Endometrial microvascular endothelial cells (primary cell): ENCODE results near the gene FZD4. TPM values are rescaled to one million over a fixed set of nuclear protein-coding genes. Genes with fewer than 3 reads are reported as not detected.

Source experiments
- total RNA-seq: library from RNA; depleted of rRNA; stranded (reverse); fragments of >200 nt; gene quantifications from one replicate; pipeline ENCODE4 v1.2.3, GENCODE V29; 2015; ENCODE audit errors: inconsistent ontology term

The FZD4 gene
- total RNA-seq, 1 donor from 2014 or later: 127 TPM

Other genes starting within 250 kb of the FZD4 start
- 444 TPM for gene PRSS23, start 154.9 kb downstream of the FZD4 start, total RNA-seq
- 15.8 TPM for gene TMEM135, start 82.5 kb upstream of the FZD4 start, total RNA-seq